Upper lobe of left lung (tissue), 6 donors: Measurements from ENCODE around the gene FKBP8. TPM values are rescaled to one million over a fixed set of nuclear protein-coding genes. Genes with fewer than 3 reads are reported as not detected.
A peak's percentile ranks its signal among the peaks of the same experiment; 100 is the strongest.

Experiments used
- ATAC-seq, 2 donors: fragments of 200-7000 bp; cut with Tn5 transposase; one replicate each; pipeline ENCODE4 v1.9.1; 2022; ENCODE audit warnings: mild to moderate bottlenecking in 2 of 2, moderate library complexity in 2 of 2; ENCODE audit not compliant: low FRiP score in 2 of 2
- DNase-seq, 2 donors: peaks; one replicate each; pipeline ENCODE4 v3.0.0-alpha.2; 2019 to 2020
- H3K27ac ChIP-seq, 4 donors: fragments of 200-600 bp; sonication (generic); one replicate each; pipeline ENCODE4 v1.5.1; 2016 to 2019
- H3K27me3 ChIP-seq, 4 donors: fragments of 200-600 bp; sonication (generic); one replicate each; pipeline ENCODE4 v1.5.1; 2017 to 2019
- H3K36me3 ChIP-seq, 4 donors: fragments of 200-600 bp; sonication (generic); one replicate each; pipeline ENCODE4 v1.5.1; 2016 to 2019
- H3K4me1 ChIP-seq, 4 donors: fragments of 200-600 bp; sonication (generic); one replicate each; pipeline ENCODE4 v1.5.1; 2018 to 2019
- H3K4me3 ChIP-seq, 4 donors: fragments of 200-600 bp; sonication (generic); one replicate each; pipeline ENCODE4 v1.5.1; 2017 to 2019; ENCODE audit warnings: mild to moderate bottlenecking in 2 of 4, moderate library complexity in 1 of 4
- H3K9me3 ChIP-seq, 4 donors: fragments of 200-600 bp; sonication (generic); one replicate each; pipeline ENCODE4 v1.5.1; 2018 to 2019
- CTCF ChIP-seq, 6 experiments: fragments of 450-650 bp in 4 of 6; fragments of 200-600 bp in 2 of 6; sonication (generic) in 2 of 6; IDR thresholded peaks; one replicate each; pipeline ENCODE4 v1.5.1; 2016 to 2019; ENCODE audit warnings: antibody characterized with exemption in 6 of 6
- EP300 ChIP-seq, 4 donors: sonication (generic); formaldehyde crosslinking; IDR thresholded peaks; one replicate each; pipeline ENCODE4 v1.5.1; 2017; ENCODE audit warnings: antibody characterized with exemption in 4 of 4, control low read depth in 2 of 4
- POLR2A ChIP-seq, 4 donors: fragments of 450-650 bp; IDR thresholded peaks; one replicate each; pipeline ENCODE4 v1.5.1; 2016 to 2017; ENCODE audit warnings: antibody characterized with exemption in 4 of 4, mild to moderate bottlenecking in 2 of 4
- POLR2AphosphoS5 ChIP-seq, 2 donors: sonication (generic); formaldehyde crosslinking; IDR thresholded peaks; one replicate each; pipeline ENCODE4 v1.5.1; 2017; ENCODE audit warnings: antibody characterized with exemption in 2 of 2
- WGBS, 2 donors: methylation state at CpG; one replicate each; pipeline ENCODE4 v1.1.5; 2017 to 2018; 5-methylcytosine and 5-hydroxymethylcytosine counted together
- total RNA-seq, 6 donors: library from RNA; depleted of rRNA in 4 of 6; stranded (reverse); fragments of >200 nt in 4 of 6; gene quantifications; one replicate each; pipeline versions ENCODE4 v1.1.0 to v1.2.1, GENCODE V29; 2016 to 2021
- donor health status: DM: no; HTN: no; CAD: no; lungs with moderate emphysema.
- donor health status: DM: no; HTN: yes; CAD: no; lungs with severe emphysema.

The FKBP8 gene
- total RNA-seq, 6 donors from 2014 or later, result 242 to 450 (median 284) TPM

- no peaks in the 10 kb centered on the region for H3K9me3 ChIP-seq
- peaks cover 70 to 87% (median 75%) of the 10 kb centered on the region in 4 donors for H3K4me1 ChIP-seq
- ATAC-seq, result peak in 1 of 2 donors; percentile 42
- H3K27ac ChIP-seq, result peak overlapping the region in 1 of 4 donors; percentile 13
- peaks cover 0 to 2% (median 0%) of the 10 kb centered on the region in 4 donors for H3K36me3 ChIP-seq
- DNase-seq, result no peak
- TF ChIP-seq CTCF (IDR thresholded peaks at IDR 0.05) (peak in 3 of 6 experiments; percentile 20 to 54 (median 49)), EP300 (IDR thresholded peaks at IDR 0.05) (no peak), POLR2AphosphoS5 (IDR thresholded peaks at IDR 0.05) (no peak)
- 86 to 100% methylated on average over 1 to 6 of the region's 6 CpGs for whole genome bisulfite sequencing, 2 donors
- H3K4me3 ChIP-seq, result no peak overlapping the region
- H3K27me3 ChIP-seq, result no peaks in the 10 kb centered on the region
Measured at GRCh38 chr19:18488403-18488723, 55.0 kb downstream of the FKBP8 start.

DNA sequence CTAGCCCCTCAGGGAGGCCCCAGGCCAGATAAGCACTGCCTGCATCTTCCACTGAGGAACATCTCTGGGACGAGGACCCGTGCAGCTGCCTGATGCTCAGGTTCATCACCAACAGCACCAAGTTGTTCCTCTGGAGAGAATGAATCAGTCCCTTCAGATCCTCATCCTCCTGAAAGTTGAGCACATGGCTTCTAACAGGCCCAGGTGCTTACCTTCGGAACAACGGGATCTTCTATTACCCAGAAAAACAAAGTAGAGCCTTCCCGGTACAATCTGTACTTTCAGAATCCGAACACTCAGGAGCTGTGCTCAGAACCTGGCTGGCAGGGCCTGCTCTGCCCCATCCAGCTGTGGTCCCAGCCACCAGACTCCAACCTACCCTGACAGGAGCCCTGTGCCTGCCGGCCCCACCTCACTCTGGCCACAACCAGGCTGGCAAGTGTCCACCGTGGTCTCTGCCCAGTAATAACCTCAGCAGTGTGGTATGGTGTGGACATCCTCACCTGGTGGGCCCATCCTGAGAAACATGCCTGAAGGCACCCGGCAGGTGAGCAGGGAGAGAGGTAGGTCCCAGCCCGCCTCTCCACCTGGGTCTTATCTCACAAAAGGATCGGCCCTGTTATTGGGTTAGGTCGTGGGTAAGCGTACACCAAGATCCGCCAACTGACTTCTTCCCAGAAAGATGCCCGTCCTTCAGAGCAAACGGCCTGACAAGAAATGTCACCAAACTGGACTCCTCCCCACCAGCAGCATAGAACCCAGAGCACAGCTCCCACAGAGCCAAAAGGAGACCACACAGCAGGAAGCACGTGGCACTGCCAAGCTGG, 55.6 kb downstream of the FKBP8 start:
- peak overlapping the region in 3 of 4 donors; percentile 14 to 53 (median 53) for H3K27ac ChIP-seq
- H3K27me3 ChIP-seq, result no peaks in the 10 kb centered on the region
- peaks cover 70 to 87% (median 73%) of the 10 kb centered on the region in 4 donors for H3K4me1 ChIP-seq
- TF ChIP-seq CTCF (IDR thresholded peaks at IDR 0.05) (no peak), POLR2A (IDR thresholded peaks at IDR 0.05) (no peak), EP300 (IDR thresholded peaks at IDR 0.05) (no peak), POLR2AphosphoS5 (IDR thresholded peaks at IDR 0.05) (no peak)
- DNase-seq, result no peak
- ATAC-seq, result no peak
- H3K36me3 ChIP-seq, result peaks cover 0 to 2% (median 0%) of the 10 kb centered on the region in 4 donors
- no peaks in the 10 kb centered on the region for H3K9me3 ChIP-seq
- 87 to 94% methylated on average over 7 to 17 of the region's 17 CpGs for WGBS, 2 donors
- H3K4me3 ChIP-seq, result no peak overlapping the region

DNA sequence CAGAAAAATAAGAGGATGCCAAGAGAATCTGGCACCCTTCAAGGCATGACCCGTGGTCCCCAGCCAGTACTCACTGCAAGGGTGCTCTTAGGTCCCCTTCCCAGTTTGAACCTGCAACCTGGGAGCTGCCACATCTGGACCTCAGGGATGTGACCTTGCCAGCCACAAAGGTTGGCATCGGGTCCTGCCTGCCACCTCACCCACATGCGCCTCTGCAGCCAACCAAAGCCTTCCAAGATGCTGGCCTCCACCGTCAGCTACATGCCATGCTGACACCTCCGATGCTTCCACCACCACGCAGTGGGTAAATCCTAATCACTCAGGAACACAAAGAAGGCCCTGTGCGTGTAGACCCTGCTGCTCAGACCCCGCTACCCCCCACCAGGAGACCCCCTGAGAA, 56.6 kb downstream of the FKBP8 start:
- H3K27me3 ChIP-seq, result no peaks in the 10 kb centered on the region
- H3K4me1 ChIP-seq, result peaks cover 62 to 85% (median 68%) of the 10 kb centered on the region in 4 donors
- H3K27ac ChIP-seq, result peak overlapping the region in 2 of 4 donors; percentile 53 to 76
- WGBS, 2 donors, result 92 to 97% methylated on average over 6 to 8 of the region's 8 CpGs
- ATAC-seq, result no peak
- TF ChIP-seq CTCF (IDR thresholded peaks at IDR 0.05) (no peak), EP300 (IDR thresholded peaks at IDR 0.05) (no peak), POLR2AphosphoS5 (IDR thresholded peaks at IDR 0.05) (no peak), POLR2A (IDR thresholded peaks at IDR 0.05) (no peak)
- no peaks in the 10 kb centered on the region for H3K36me3 ChIP-seq
- DNase-seq, result no peak
- H3K4me3 ChIP-seq, result no peak overlapping the region
- no peaks in the 10 kb centered on the region for H3K9me3 ChIP-seq

DNA sequence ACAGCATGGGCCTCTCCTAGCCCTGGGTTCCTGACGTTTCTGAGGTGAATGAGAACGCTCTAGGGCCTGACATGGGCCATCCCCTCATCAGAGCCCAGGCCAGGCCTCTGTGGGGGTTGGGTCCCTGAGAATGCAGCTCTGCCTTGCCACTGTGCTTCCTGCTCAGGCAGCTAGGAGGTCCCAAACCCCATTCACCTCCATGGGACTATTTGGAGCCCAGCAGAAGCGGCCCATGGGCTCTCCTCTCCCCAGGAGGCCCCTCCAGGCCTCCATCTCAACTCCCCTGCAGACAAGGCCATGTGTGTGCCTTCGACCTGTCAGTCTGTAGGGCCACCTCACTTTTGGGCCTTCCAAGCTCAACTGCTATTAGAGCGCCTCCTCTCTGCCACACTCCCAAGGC, 58.4 kb downstream of the FKBP8 start:
- Histone ChIP-seq H3K27ac (peak overlapping the region in 2 of 4 donors; percentile 44 to 76), H3K27me3 (no peaks in the 10 kb centered on the region), H3K4me1 (peaks cover 74 to 93% (median 81%) of the 10 kb centered on the region in 4 donors), H3K4me3 (no peak overlapping the region), H3K9me3 (no peaks in the 10 kb centered on the region), H3K36me3 (no peaks in the 10 kb centered on the region)
- WGBS, 2 donors, result 91 to 95% methylated on average over 5 of the region's 5 CpGs
- TF ChIP-seq CTCF (IDR thresholded peaks at IDR 0.05) (peak in 1 of 6 experiments; percentile 9), EP300 (IDR thresholded peaks at IDR 0.05) (no peak)
- DNase-seq (no peak), ATAC-seq (no peak)
